GM12801 (cell line): ENCODE results near the gene RLF.

Experiments
- CTCF ChIP-seq: IDR thresholded peaks from one replicate; pipeline ENCODE4 v1.5.1; 2011; ENCODE audit warnings: control low read depth; ENCODE audit not compliant: insufficient read length; ENCODE audit errors: extremely low read depth

RLF gene

DNA sequence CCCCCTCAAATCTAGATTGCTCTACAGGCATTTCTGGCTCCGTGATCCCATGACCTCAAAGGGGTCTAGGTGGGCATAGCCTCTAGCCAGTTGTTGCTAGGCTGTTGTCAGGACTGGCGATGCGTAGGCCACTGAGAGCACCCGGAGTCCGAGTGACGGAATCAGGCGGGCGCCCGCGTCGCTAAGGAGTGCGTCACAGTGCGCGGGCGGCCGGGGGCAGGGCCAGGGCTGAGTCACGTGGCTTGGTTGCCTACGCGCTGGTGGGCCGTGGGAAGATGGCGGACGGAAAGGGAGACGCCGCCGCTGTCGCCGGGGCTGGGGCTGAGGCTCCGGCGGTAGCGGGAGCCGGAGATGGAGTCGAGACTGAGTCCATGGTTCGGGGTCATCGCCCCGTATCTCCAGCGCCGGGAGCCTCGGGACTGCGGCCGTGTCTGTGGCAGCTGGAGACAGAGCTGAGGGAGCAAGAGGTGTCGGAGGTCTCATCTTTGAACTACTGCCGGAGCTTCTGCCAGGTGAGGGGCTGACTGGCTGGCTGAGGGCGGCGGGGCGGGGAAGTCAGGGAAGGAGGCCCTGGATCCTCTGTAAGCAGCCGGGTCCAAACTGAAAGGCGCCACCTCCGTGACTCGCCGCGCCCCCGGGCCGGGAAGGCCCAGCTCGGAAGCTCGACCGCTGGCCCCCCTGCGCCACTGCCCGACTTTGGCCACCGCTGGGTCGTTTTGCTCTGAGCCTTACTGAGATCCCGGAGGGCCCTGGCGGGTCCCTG is at the start of gene RLF:
TSS of gene RLF (plus strand) at position 263 of the 763 bp plus-strand sequence. CDS start at position 276, 13 bp downstream.
- no peak for TF ChIP-seq CTCF

GRCh38 chr1:40114400-40114799 is 46.8 kb upstream of the RLF start:
- no peak for TF ChIP-seq CTCF

GRCh38 chr1:40120128-40120527 is 41.1 kb upstream of the RLF start:
- TF ChIP-seq CTCF = no peak

- TF ChIP-seq CTCF = no peak
These were observed 38.3 kb upstream of the RLF start for GRCh38 chr1:40122855-40123254.

DNA sequence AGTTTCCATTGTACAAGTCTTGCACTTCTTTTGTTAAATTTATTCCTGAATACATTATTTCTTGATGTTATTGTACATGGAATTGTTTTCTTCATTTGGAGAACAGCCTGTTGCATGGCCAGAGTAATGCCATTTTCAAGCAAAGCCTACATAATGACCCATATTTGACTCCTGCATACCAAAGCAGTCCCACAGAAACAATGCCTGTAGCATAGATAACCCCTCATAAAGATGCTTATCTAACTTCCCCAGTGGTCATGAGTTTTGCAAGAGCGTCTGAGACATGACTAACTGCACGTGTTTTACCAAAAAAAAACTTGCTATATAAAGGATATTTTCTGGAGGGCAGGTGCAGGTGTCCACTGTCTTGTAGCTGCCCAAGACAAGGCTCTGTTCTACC is 30.3 kb upstream of the RLF start:
- TF ChIP-seq CTCF = no peak

DNA sequence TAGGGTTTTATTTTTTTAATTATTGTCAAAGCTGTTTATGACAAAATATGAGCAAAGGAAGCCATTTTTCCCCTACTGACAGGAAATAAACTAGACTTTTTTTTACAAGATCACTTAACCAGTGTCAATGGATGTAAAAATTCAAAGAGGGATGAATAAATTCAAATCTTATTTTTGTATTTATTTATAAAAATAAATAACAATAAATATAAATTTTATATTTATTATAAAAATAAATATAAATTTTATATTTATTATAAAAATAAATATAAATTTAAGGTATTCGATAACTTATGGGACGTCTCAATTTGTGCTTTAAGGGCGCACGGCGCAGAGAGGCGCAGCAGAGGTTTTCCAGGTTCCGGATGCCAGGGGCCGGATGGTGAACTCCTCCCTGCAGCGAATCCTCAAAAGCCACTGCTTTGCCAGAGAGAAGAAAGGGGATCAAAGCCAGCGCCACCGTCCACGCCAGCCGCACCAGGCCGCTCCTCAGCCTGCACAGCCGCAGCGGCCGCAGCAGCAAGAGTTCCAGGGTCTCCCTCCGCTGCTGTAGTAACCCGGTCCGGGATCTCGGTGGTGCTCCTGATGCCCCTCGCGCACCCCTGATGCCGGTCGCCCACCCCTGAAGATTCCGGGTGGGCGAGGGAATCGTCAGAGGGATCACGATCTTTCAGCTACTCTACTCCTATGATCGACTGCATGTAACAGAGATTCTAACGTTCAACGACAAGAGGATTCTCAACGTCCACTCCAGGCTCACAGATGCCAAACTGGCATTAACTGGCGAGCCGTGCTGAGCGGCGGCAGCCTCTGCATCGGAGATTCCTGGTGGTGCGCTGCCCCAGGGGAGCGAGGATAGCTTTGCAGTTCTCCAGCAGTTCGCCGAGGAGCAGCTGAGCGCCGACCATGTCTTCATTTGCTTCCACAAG is 28.5 kb upstream of the RLF start:
- no peak for TF ChIP-seq CTCF

DNA sequence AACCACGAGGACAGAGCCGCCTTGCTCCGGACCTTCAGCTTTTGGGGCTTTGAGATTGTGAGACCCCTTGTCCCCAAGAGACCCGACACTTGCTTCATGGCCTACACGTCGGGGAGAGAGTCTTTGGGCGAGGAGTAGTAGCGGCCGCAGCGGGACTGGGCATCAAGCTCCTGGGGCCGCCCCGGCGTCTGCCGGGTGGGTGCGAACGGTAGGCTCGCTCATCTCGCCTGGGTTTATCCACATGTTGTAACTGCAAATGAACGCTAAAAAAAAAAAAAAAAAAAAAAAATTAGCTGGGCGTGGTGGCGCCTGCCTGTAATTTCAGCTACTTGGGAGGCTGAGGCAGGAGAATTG is 27.9 kb upstream of the RLF start:
- no peak for TF ChIP-seq CTCF
